Nucleus accumbens (tissue), 56 donors: ENCODE measurements around the gene NOVA1.
"Not testable (repeated sequence)": the region's sequence is repeated elsewhere in the genome, so short reads cannot be mapped to it uniquely, and the experiment has no call there.

Experiments used
- DNase-seq, 56 donors: peaks; one replicate each; lab custom pipeline; 2025; lab: John Stamatoyannopoulos, UW

Gene NOVA1

GRCh38 chr14:26597589-26598080, at the start of gene NOVA1:
TSS of gene NOVA1 (minus strand) at chr14:26598033. CDS start at chr14:26597436, 597 bp downstream.
- peak in 25 of 56 donors; percentile 54 to 90 (median 77) for DNase-seq

GRCh38 chr14:26645057-26645456, 47.2 kb upstream of the NOVA1 start:
- peak in 2 of 56 donors; percentile 0 to 1 for DNase-seq

GRCh38 chr14:26636561-26636960, 38.7 kb upstream of the NOVA1 start:
- no peak for DNase-seq

- DNase-seq: not testable (repeated sequence)
Measured at GRCh38 chr14:26634946-26635345, 37.1 kb upstream of the NOVA1 start.

- DNase-seq: no peak
Measured at GRCh38 chr14:26626256-26626655, 28.4 kb upstream of the NOVA1 start.

- DNase-seq: no peak
Measured at GRCh38 chr14:26622611-26623010, 24.8 kb upstream of the NOVA1 start.

- DNase-seq: no peak
Measured at GRCh38 chr14:26621807-26622560, 24.2 kb upstream of the NOVA1 start.

GRCh38 chr14:26621364-26621763, 23.5 kb upstream of the NOVA1 start:
- no peak for DNase-seq

- DNase-seq: no peak
Measured at GRCh38 chr14:26611259-26611658, 13.4 kb upstream of the NOVA1 start.

GRCh38 chr14:26606729-26607312, 9.0 kb upstream of the NOVA1 start:
- no peak for DNase-seq

GRCh38 chr14:26605602-26606001, 7.8 kb upstream of the NOVA1 start:
- DNase-seq: no peak

GRCh38 chr14:26602902-26603301, 5.1 kb upstream of the NOVA1 start:
- DNase-seq: no peak

- DNase-seq: no peak
Measured at GRCh38 chr14:26601856-26602255, 4.0 kb upstream of the NOVA1 start.

GRCh38 chr14:26599291-26599690, 1.5 kb upstream of the NOVA1 start:
- DNase-seq: no peak

GRCh38 chr14:26598672-26599131, 869 bp upstream of the NOVA1 start:
- peak in 21 of 56 donors; percentile 8 to 67 (median 43) for DNase-seq

GRCh38 chr14:26598081-26598671, 343 bp upstream of the NOVA1 start:
- peak; percentile 61 to 99 (median 94) for DNase-seq

- DNase-seq: peak in 47 of 56 donors; percentile 7 to 74 (median 48)
Measured at GRCh38 chr14:26597071-26597588, 703 bp downstream of the NOVA1 start.

GRCh38 chr14:26596543-26597061, 1.2 kb downstream of the NOVA1 start:
- DNase-seq: peak in 38 of 56 donors; percentile 0 to 68 (median 42)

GRCh38 chr14:26595926-26596542, 1.8 kb downstream of the NOVA1 start:
- DNase-seq: no peak

- no peak for DNase-seq
Measured at GRCh38 chr14:26594756-26595545, 2.9 kb downstream of the NOVA1 start.
